Measurements from ENCODE around the gene AIFM1.

GRCh38 chrX:130097507-130098209 lies 68.0 kb downstream of the AIFM1 start:
- TF ChIP-seq MAX (IDR thresholded peaks at IDR 0.05; ENCODE audit: insufficient read depth, insufficient read length) (no peak), CTCF (IDR thresholded peaks at IDR 0.05; ENCODE audit: extremely low read depth in 1 of 2, insufficient read depth in 1 of 2, low read depth in 1 of 2, low read length in 2 of 2) (no peak), POLR2A (IDR thresholded peaks at IDR 0.05; ENCODE audit: low read depth, low read length) (no peak), JUN (IDR thresholded peaks at IDR 0.05; ENCODE audit: borderline replicate concordance, insufficient read depth, insufficient read length, low read depth) (no peak)

Measured in endothelial cell of umbilical vein (primary cell).